SU-DHL-6 (cell line): ENCODE results near the gene RPGRIP1.

ENCODE experiments used
- H2AFZ ChIP-seq: fragments of 200-600 bp; sonication (generic); 2 replicates; pipeline ENCODE4 v1.6.1; 2014; ENCODE audit warnings: low read depth, mild to moderate bottlenecking, moderate library complexity, mixed read lengths, antibody characterized with exemption, low read length; ENCODE audit not compliant: severe bottlenecking
- H3F3A ChIP-seq: fragments of 200-600 bp; shearing (Covaris generic); 2 replicates; pipeline ENCODE4 v1.6.0; 2016; ENCODE audit warnings: antibody characterized with exemption, mild to moderate bottlenecking; ENCODE audit not compliant: insufficient read depth
- H3K27ac ChIP-seq: fragments of 200-600 bp; sonication (generic); 2 replicates; pipeline ENCODE4 v1.5.1; 2016; ENCODE audit warnings: low read depth, mild to moderate bottlenecking, low read length, moderate library complexity, mixed read lengths
- H3K27me3 ChIP-seq: fragments of 200-600 bp; sonication (generic), shearing (Covaris generic); 2 replicates; pipeline ENCODE4 v1.6.0; 2014; ENCODE audit warnings: mild to moderate bottlenecking, low read length
- H3K36me3 ChIP-seq: fragments of 200-600 bp; sonication (generic); 2 replicates; pipeline ENCODE4 v1.6.1; 2014; ENCODE audit warnings: mild to moderate bottlenecking, low read length, mixed read lengths
- H3K4me2 ChIP-seq: fragments of 300-600, 200-600 bp; shearing (Covaris generic), sonication (generic); 2 replicates; pipeline ENCODE4 v1.6.0; 2014; ENCODE audit warnings: low read length, low read depth, mild to moderate bottlenecking; ENCODE audit not compliant: poor library complexity, severe bottlenecking
- H3K4me3 ChIP-seq: fragments of 200-600 bp; sonication (generic); 2 replicates; pipeline ENCODE4 v1.5.1; 2014; ENCODE audit warnings: antibody characterized with exemption, low read length, mild to moderate bottlenecking, mixed read lengths; ENCODE audit not compliant: insufficient read depth, poor library complexity, severe bottlenecking
- H3K79me2 ChIP-seq: fragments of 200-600 bp; sonication (generic); 2 replicates; pipeline ENCODE4 v1.6.1; 2014; ENCODE audit warnings: mild to moderate bottlenecking, low read length, moderate library complexity; ENCODE audit not compliant: insufficient read depth
- H3K9ac ChIP-seq: fragments of 200-600 bp; sonication (generic); 2 replicates; pipeline ENCODE4 v1.7.0; 2014; ENCODE audit warnings: mild to moderate bottlenecking, low read length
- H3K9me2 ChIP-seq: fragments of 200-600 bp; sonication (generic); replicated peaks from 2 replicates; pipeline ENCODE4 v1.6.1; 2014; ENCODE audit warnings: low read length; ENCODE audit not compliant: insufficient read depth
- H3K9me3 ChIP-seq: fragments of 200-600 bp; sonication (generic); 2 replicates; pipeline ENCODE4 v1.6.1; 2014; ENCODE audit warnings: low read length, mixed read lengths; ENCODE audit not compliant: insufficient read depth
- H4K20me1 ChIP-seq: fragments of 200-600 bp; sonication (generic); 2 replicates; pipeline ENCODE4 v1.6.1; 2014; ENCODE audit warnings: low read depth, mild to moderate bottlenecking, antibody characterized with exemption, low read length, moderate library complexity, mixed read lengths
- CTCF ChIP-seq: fragments of 200-600 bp; sonication (generic); IDR thresholded peaks from one replicate; pipeline ENCODE4 v1.5.1; 2017; ENCODE audit warnings: antibody characterized with exemption, mild to moderate bottlenecking, low read length, moderate library complexity; ENCODE audit not compliant: insufficient read depth, poor library complexity, severe bottlenecking
- EZH2phosphoT487 ChIP-seq: fragments of 200-600 bp; sonication (generic), shearing (Covaris generic); conservative IDR thresholded peaks from 2 replicates; pipeline ENCODE4 v1.6.1; 2018; ENCODE audit warnings: mild to moderate bottlenecking, antibody characterized with exemption, low read length, moderate library complexity, mixed read lengths

RPGRIP1 gene

GRCh38 chr14:21320913-21321312 is 41.0 kb downstream of the RPGRIP1 start:
- no peaks in the 10 kb centered on the region for H3K27me3 ChIP-seq
- H2AFZ ChIP-seq: no peak overlapping the region
- H3F3A ChIP-seq: no peaks in the 10 kb centered on the region
- no peak overlapping the region for H3K4me2 ChIP-seq
- no peaks in the 10 kb centered on the region for H3K79me2 ChIP-seq
- no peaks in the 10 kb centered on the region for H3K9me3 ChIP-seq
- no peak overlapping the region for H3K4me3 ChIP-seq
- H3K27ac ChIP-seq: no peak overlapping the region
- H3K9me2 ChIP-seq: no peaks in the 10 kb centered on the region
- no peaks in the 10 kb centered on the region for H3K36me3 ChIP-seq
- H3K9ac ChIP-seq: no peak overlapping the region
- TF ChIP-seq EZH2phosphoT487 (no peak), CTCF (no peak)
- no peaks in the 10 kb centered on the region for H4K20me1 ChIP-seq

GRCh38 chr14:21322716-21323115 is 42.8 kb downstream of the RPGRIP1 start:
- Histone ChIP-seq H3K9me3 (no peaks in the 10 kb centered on the region), H3K9ac (no peak overlapping the region), H3K79me2 (no peaks in the 10 kb centered on the region), H3K4me2 (no peak overlapping the region), H3K27ac (no peak overlapping the region), H4K20me1 (no peaks in the 10 kb centered on the region), H3K36me3 (no peaks in the 10 kb centered on the region), H3K9me2 (no peaks in the 10 kb centered on the region), H3K27me3 (no peaks in the 10 kb centered on the region), H2AFZ (no peak overlapping the region), H3K4me3 (no peak overlapping the region), H3F3A (no peaks in the 10 kb centered on the region)
- TF ChIP-seq CTCF: no peak
- no peak for TF ChIP-seq EZH2phosphoT487

- H3K9me2 ChIP-seq: no peaks in the 10 kb centered on the region
- no peak overlapping the region for H2AFZ ChIP-seq
- no peaks in the 10 kb centered on the region for H3K27me3 ChIP-seq
- no peaks in the 10 kb centered on the region for H4K20me1 ChIP-seq
- no peak overlapping the region for H3K9ac ChIP-seq
- H3K4me2 ChIP-seq: no peak overlapping the region
- no peaks in the 10 kb centered on the region for H3K79me2 ChIP-seq
- H3K27ac ChIP-seq: no peak overlapping the region
- no peak for TF ChIP-seq CTCF
- TF ChIP-seq EZH2phosphoT487: no peak
- no peaks in the 10 kb centered on the region for H3F3A ChIP-seq
- no peaks in the 10 kb centered on the region for H3K9me3 ChIP-seq
- no peaks in the 10 kb centered on the region for H3K36me3 ChIP-seq
- H3K4me3 ChIP-seq: no peak overlapping the region
Measured at GRCh38 chr14:21326972-21327371, 47.1 kb downstream of the RPGRIP1 start.
